PFSK-1 (cell line): ENCODE measurements around the gene SAMM50.

Source experiments
- POLR2AphosphoS5 ChIP-seq: IDR thresholded peaks from 2 replicates; pipeline ENCODE4 v1.6.1; 2012; ENCODE audit warnings: low read depth, mild to moderate bottlenecking, control low read depth, low read length, moderate library complexity
- REST ChIP-seq, 2 experiments: IDR thresholded peaks; 2 replicates each; pipeline versions ENCODE4 v1.6.1 to v1.8.0; 2011 to 2012; ENCODE audit warnings: low read depth in 2 of 2, low read length in 2 of 2, control low read depth in 1 of 2, inconsistent platforms in 1 of 2, mild to moderate bottlenecking in 1 of 2, moderate library complexity in 1 of 2; ENCODE audit not compliant: insufficient read depth in 1 of 2
- SIN3A ChIP-seq: IDR thresholded peaks from 2 replicates; pipeline ENCODE4 v1.6.1; 2012; ENCODE audit warnings: mild to moderate bottlenecking, low read length, moderate library complexity, borderline replicate concordance; ENCODE audit not compliant: insufficient read depth
- TAF1 ChIP-seq: IDR thresholded peaks from 2 replicates; pipeline ENCODE4 v1.6.1; 2012; ENCODE audit warnings: low read length, control low read depth, borderline replicate concordance; ENCODE audit not compliant: insufficient read depth

- TF ChIP-seq TAF1 (no peak), REST (IDR thresholded peaks at IDR 0.05; ENCODE audit: insufficient read depth in 1 of 2, low read depth in 2 of 2, low read length in 2 of 2) (no peak), POLR2AphosphoS5 (no peak), SIN3A (no peak)
These were observed 45.0 kb upstream of the SAMM50 start for GRCh38 chr22:43910178-43910695.
